Right lobe of liver (tissue), 4 donors: ENCODE data around the gene SCN4A.
"Not testable (repeated sequence)": the region's sequence is repeated elsewhere in the genome, so short reads cannot be mapped to it uniquely, and the experiment has no call there.

Source experiments
- POLR2A ChIP-seq: fragments of 450-650 bp; IDR thresholded peaks from one replicate; pipeline ENCODE4 v1.6.1; 2017; ENCODE audit warnings: antibody characterized with exemption, mild to moderate bottlenecking
- TF ChIP-seq, protein P1 (sequence below), 4 donors: fragments of 200-600 bp in 3 of 4; fragments of 450-650 bp in 1 of 4; IDR thresholded peaks; one replicate each; pipeline versions ENCODE4 v1.5.1 to v1.8.0; 2016 to 2022; ENCODE audit warnings: antibody characterized with exemption in 4 of 4, mild to moderate bottlenecking in 2 of 4
- donor health status: DM: no; HTN: no; CAD: no.
- donor health status: DM: no; HTN: no; CAD: no.
- donor health status: DM: no; HTN: yes; CAD: no.

- TF ChIP-seq, protein P1, sequence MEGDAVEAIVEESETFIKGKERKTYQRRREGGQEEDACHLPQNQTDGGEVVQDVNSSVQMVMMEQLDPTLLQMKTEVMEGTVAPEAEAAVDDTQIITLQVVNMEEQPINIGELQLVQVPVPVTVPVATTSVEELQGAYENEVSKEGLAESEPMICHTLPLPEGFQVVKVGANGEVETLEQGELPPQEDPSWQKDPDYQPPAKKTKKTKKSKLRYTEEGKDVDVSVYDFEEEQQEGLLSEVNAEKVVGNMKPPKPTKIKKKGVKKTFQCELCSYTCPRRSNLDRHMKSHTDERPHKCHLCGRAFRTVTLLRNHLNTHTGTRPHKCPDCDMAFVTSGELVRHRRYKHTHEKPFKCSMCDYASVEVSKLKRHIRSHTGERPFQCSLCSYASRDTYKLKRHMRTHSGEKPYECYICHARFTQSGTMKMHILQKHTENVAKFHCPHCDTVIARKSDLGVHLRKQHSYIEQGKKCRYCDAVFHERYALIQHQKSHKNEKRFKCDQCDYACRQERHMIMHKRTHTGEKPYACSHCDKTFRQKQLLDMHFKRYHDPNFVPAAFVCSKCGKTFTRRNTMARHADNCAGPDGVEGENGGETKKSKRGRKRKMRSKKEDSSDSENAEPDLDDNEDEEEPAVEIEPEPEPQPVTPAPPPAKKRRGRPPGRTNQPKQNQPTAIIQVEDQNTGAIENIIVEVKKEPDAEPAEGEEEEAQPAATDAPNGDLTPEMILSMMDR (IDR thresholded peaks at IDR 0.05), result not testable (repeated sequence)
- TF ChIP-seq POLR2A, result not testable (repeated sequence)
Measured at GRCh38 chr17:63982641-63983040, 9.9 kb upstream of the SCN4A start.
